GM13976 (cell line): ENCODE measurements around the gene SPOCK1.

Experiments used
- DNase-seq: peaks from one replicate; pipeline ENCODE4 v3.0.0; 2012; ENCODE audit warnings: low spot score
- CTCF ChIP-seq: IDR thresholded peaks from 2 replicates; pipeline ENCODE4 v1.5.1; 2012; ENCODE audit warnings: borderline replicate concordance, mild to moderate bottlenecking; ENCODE audit not compliant: insufficient read depth; ENCODE audit errors: extremely low read depth, missing control alignments, control extremely low read depth
- in situ Hi-C: fragments of 300-500 bp; cut with MboI; formaldehyde crosslinking; loops from one replicate; pipeline ENCODE4 v1.12.0; 2022; ENCODE audit warnings: low sequenced_read_pairs, mixed read lengths, inconsistent platforms; ENCODE audit not compliant: unreplicated experiment

Gene SPOCK1

DNA sequence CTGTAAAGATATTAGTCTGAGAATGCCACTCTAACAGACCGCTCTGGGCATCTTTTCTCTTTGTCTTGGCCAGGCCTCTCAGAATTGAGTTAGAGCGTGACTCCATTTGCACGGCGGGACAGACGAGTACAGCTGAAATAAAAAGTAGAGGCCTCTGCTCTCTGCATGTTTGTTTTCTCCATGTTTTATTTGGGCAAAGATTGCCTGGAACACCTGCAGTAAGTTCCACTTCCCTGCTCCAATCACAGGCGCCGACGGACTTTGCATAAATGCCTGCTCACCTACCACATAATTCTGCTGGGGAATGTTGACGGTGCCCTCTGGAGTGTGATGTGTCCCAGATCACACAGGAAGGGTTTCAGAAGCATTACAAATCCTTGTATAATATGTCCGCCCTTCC lies 10.6 kb downstream of the SPOCK1 start:
- DNase-seq, result no peak
- in situ Hi-C loops, result no loop called here
- TF ChIP-seq CTCF, result no peak

- TF ChIP-seq CTCF, result no peak
- DNase-seq, result no peak
- in situ Hi-C loops, result no loop called here
Observed at GRCh38 chr5:137487600-137487999, 11.5 kb downstream of the SPOCK1 start.

GRCh38 chr5:137486707-137487106 lies 12.4 kb downstream of the SPOCK1 start:
- TF ChIP-seq CTCF, result no peak
- DNase-seq, result no peak
- in situ Hi-C loops, result no loop called here

DNA sequence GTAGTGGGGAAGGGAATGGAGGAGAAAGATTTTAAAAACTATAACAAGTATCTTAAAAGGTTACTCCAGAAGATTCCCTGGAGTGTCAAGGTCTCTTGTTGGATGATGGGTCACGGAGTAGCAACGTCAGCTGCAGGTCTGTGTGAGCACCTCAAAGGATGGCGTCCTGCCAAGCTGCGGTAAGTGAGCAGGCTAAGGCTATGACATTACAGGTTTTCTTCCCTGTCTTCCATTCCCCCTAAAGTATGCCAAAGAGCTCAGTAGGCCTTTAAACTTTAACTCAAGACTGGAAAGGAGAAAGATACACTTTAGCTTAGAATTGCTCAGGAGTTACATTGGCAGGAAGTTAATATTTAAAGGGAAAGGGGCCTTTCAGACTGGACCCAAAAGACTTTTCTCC lies 17.5 kb downstream of the SPOCK1 start:
- in situ Hi-C loops, result no loop called here

GRCh38 chr5:137478043-137478442 lies 21.1 kb downstream of the SPOCK1 start:
- in situ Hi-C loops, result no loop called here

More for the DNA sequence above, 17.5 kb downstream of the SPOCK1 start:
- no peak for DNase-seq
- no peak for TF ChIP-seq CTCF

DNA sequence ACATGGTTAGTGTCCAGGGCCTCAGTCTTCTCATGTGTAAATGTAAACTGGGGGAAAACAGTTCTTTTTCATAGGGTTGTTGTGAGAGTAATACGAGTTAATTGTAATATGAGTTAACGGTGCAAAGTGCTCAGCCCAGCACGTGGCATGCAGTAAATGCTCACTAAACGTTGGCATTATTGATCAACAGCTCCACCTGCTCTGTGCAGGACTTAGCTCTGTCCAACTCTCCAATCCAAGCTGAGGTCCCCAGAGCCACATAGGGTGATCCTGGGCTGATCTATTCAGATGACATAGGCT lies 28.3 kb downstream of the SPOCK1 start:
- no peak for DNase-seq
- in situ Hi-C loops, result no loop called here
- TF ChIP-seq CTCF, result no peak

More at GRCh38 chr5:137478043-137478442, 21.1 kb downstream of the SPOCK1 start:
- TF ChIP-seq CTCF, result no peak
- DNase-seq, result no peak
